Sigmoid colon (tissue), 7 donors: Measurements from ENCODE around the gene CHL1. TPM values are rescaled to one million over a fixed set of nuclear protein-coding genes. Genes with fewer than 3 reads are reported as not detected.

Source experiments
- DNase-seq: peaks from one replicate; pipeline ENCODE4 v3.0.0-alpha.2; 2019
- H3K27ac ChIP-seq, 4 donors: fragments of 200-600 bp; sonication (generic); one replicate each; pipeline ENCODE4 v1.5.1; 2016 to 2019; ENCODE audit warnings: mild to moderate bottlenecking in 1 of 4
- H3K27me3 ChIP-seq, 3 donors: fragments of 200-600 bp; sonication (generic); one replicate each; pipeline ENCODE4 v1.5.1; 2019; ENCODE audit warnings: mild to moderate bottlenecking in 1 of 3
- H3K36me3 ChIP-seq, 4 donors: fragments of 200-600 bp; sonication (generic); one replicate each; pipeline ENCODE4 v1.5.1; 2016 to 2019
- H3K4me1 ChIP-seq, 4 donors: fragments of 200-600 bp; sonication (generic); one replicate each; pipeline ENCODE4 v1.5.1; 2017 to 2019
- H3K4me3 ChIP-seq, 4 donors: fragments of 200-600 bp; sonication (generic); one replicate each; pipeline ENCODE4 v1.5.1; 2017 to 2019; ENCODE audit warnings: mild to moderate bottlenecking in 2 of 4, moderate library complexity in 1 of 4
- H3K9me3 ChIP-seq, 4 donors: fragments of 200-600 bp in 3 of 4; sonication (generic) in 3 of 4; one replicate each; pipeline versions ENCODE4 v1.5.1 to v1.6.1; 2013 to 2019
- CTCF ChIP-seq, 4 experiments: fragments of 450-650 bp in 3 of 4; fragments of 200-600 bp in 1 of 4; IDR thresholded peaks; one replicate each; pipeline ENCODE4 v1.5.1; 2016 to 2019; ENCODE audit warnings: antibody characterized with exemption in 4 of 4, mild to moderate bottlenecking in 3 of 4, moderate library complexity in 2 of 4
- EP300 ChIP-seq, 4 donors: sonication (generic); formaldehyde crosslinking; IDR thresholded peaks; one replicate each; pipeline ENCODE4 v1.6.1; 2017; ENCODE audit warnings: antibody characterized with exemption in 4 of 4
- POLR2A ChIP-seq, 2 donors: fragments of 450-650 bp; IDR thresholded peaks; one replicate each; pipeline ENCODE4 v1.6.1; 2016; ENCODE audit warnings: antibody characterized with exemption in 2 of 2, mild to moderate bottlenecking in 2 of 2, moderate library complexity in 2 of 2
- POLR2AphosphoS5 ChIP-seq, 4 donors: sonication (generic); formaldehyde crosslinking; IDR thresholded peaks; one replicate each; pipeline ENCODE4 v1.6.1; 2017; ENCODE audit warnings: antibody characterized with exemption in 4 of 4
- WGBS, 2 donors: extraction: QIAGEN DNeasy Blood & Tissue Kit; methylation state at CpG; one replicate each; pipeline ENCODE4 v1.1.7; 2013; 5-methylcytosine and 5-hydroxymethylcytosine counted together
- intact Hi-C: fragments of 100-400 bp; cut with DNase I; formaldehyde crosslinking; loops from one replicate; pipeline ENCODE4 v1.15.1; 2023
- polyA plus RNA-seq, 3 donors: library from polyadenylated mRNA; stranded (reverse); fragments of 200-250 nt; gene quantifications; one replicate each; pipeline ENCODE4 v1.2.3, GENCODE V29; 2013
- total RNA-seq, 4 donors: library from RNA; depleted of rRNA; stranded (reverse); fragments of >200 nt; gene quantifications; one replicate each; pipeline ENCODE4 v1.1.0, GENCODE V29; 2016
- donor health status: healthy with polysubstance abuse.
- donor health status: Bipolar disorder and iron deficiency.
- donor health status: healthy.

CHL1 gene
- total and polyA plus RNA-seq, 7 donors, result 0.46 to 86.7 (median 29.1) TPM

GRCh38 chr3:297585-297984 lies 101.0 kb downstream of the CHL1 start:
- H3K27me3 ChIP-seq, result no peaks in the 10 kb centered on the region
- H3K9me3 ChIP-seq, result no peaks in the 10 kb centered on the region
- no peak overlapping the region for H3K27ac ChIP-seq
- no peak for TF ChIP-seq CTCF (IDR thresholded peaks at IDR 0.05)
- TF ChIP-seq EP300 (IDR thresholded peaks at IDR 0.05), result no peak
- no peak for TF ChIP-seq POLR2A (IDR thresholded peaks at IDR 0.05)
- no peak for TF ChIP-seq POLR2AphosphoS5 (IDR thresholded peaks at IDR 0.05)
- H3K4me3 ChIP-seq, result no peak overlapping the region
- H3K36me3 ChIP-seq, result no peaks in the 10 kb centered on the region
- WGBS, 2 donors, result 73 to 78% methylated on average over 3 of the region's 3 CpGs
- no peak for DNase-seq
- intact Hi-C loops, result no loop called here
- H3K4me1 ChIP-seq, result no peaks in the 10 kb centered on the region

- 73 to 77% methylated on average over 5 of the region's 5 CpGs for WGBS, 2 donors
- TF ChIP-seq POLR2A (IDR thresholded peaks at IDR 0.05) (no peak), EP300 (IDR thresholded peaks at IDR 0.05) (no peak), CTCF (IDR thresholded peaks at IDR 0.05) (no peak), POLR2AphosphoS5 (IDR thresholded peaks at IDR 0.05) (no peak)
- Histone ChIP-seq H3K27me3 (no peaks in the 10 kb centered on the region), H3K4me3 (no peak overlapping the region), H3K27ac (no peak overlapping the region), H3K4me1 (no peaks in the 10 kb centered on the region), H3K9me3 (no peaks in the 10 kb centered on the region), H3K36me3 (no peaks in the 10 kb centered on the region)
- intact Hi-C loops, result no loop called here
- no peak for DNase-seq
These were observed 103.2 kb downstream of the CHL1 start for GRCh38 chr3:299590-300301.

- no peak overlapping the region for H3K27ac ChIP-seq
- H3K36me3 ChIP-seq, result no peaks in the 10 kb centered on the region
- H3K9me3 ChIP-seq, result no peaks in the 10 kb centered on the region
- H3K27me3 ChIP-seq, result peaks cover 0 to 5% (median 0%) of the 10 kb centered on the region in 3 donors
- DNase-seq, result no peak
- TF ChIP-seq POLR2AphosphoS5 (IDR thresholded peaks at IDR 0.05) (no peak), POLR2A (IDR thresholded peaks at IDR 0.05) (no peak), CTCF (IDR thresholded peaks at IDR 0.05) (no peak), EP300 (IDR thresholded peaks at IDR 0.05) (no peak)
- WGBS, 2 donors, result 37 to 48% methylated on average over 2 of the region's 2 CpGs
- H3K4me3 ChIP-seq, result no peak overlapping the region
- H3K4me1 ChIP-seq, result no peaks in the 10 kb centered on the region
- intact Hi-C loops, result no loop called here
These were observed 110.6 kb downstream of the CHL1 start for GRCh38 chr3:307182-307581.

- no peak for DNase-seq
- Histone ChIP-seq H3K36me3 (no peaks in the 10 kb centered on the region), H3K4me1 (no peaks in the 10 kb centered on the region), H3K9me3 (no peaks in the 10 kb centered on the region), H3K27me3 (peaks cover 0 to 5% (median 0%) of the 10 kb centered on the region in 3 donors), H3K27ac (no peak overlapping the region), H3K4me3 (no peak overlapping the region)
- TF ChIP-seq EP300 (IDR thresholded peaks at IDR 0.05) (no peak), POLR2AphosphoS5 (IDR thresholded peaks at IDR 0.05) (no peak), POLR2A (IDR thresholded peaks at IDR 0.05) (no peak), CTCF (IDR thresholded peaks at IDR 0.05) (no peak)
- 45 to 54% methylated on average over 35 of the region's 35 CpGs for WGBS, 2 donors
- intact Hi-C loops, result no loop called here
These were observed 112.2 kb downstream of the CHL1 start for GRCh38 chr3:308597-309321.
